NCI-H510A treated with DMSO at 0.1 percent for 48 hours (cell line): ENCODE data around the gene TGM2.

ENCODE experiments used
- DNase-seq: peaks from one replicate; lab custom pipeline; 2025; lab: John Stamatoyannopoulos, UW

TGM2 gene

DNA sequence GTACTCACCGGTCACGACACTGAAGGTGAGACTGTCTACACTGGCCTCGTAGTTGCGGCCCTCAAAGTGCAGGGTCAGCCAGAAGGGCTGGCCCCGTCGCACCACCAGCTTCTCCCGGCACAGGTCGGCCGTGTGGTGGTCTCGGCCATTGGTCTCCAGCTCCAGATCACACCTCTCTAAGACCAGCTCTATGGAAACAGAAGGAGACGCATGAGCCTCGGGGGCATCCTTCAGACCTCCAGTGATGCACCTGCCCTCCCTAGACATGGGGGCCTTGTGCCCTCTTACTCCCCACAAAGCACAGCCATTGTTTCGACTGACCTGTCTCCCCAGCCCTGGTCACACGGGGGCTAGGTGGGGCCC is 3.7 kb downstream of the TGM2 start:
- DNase-seq: no peak

DNA sequence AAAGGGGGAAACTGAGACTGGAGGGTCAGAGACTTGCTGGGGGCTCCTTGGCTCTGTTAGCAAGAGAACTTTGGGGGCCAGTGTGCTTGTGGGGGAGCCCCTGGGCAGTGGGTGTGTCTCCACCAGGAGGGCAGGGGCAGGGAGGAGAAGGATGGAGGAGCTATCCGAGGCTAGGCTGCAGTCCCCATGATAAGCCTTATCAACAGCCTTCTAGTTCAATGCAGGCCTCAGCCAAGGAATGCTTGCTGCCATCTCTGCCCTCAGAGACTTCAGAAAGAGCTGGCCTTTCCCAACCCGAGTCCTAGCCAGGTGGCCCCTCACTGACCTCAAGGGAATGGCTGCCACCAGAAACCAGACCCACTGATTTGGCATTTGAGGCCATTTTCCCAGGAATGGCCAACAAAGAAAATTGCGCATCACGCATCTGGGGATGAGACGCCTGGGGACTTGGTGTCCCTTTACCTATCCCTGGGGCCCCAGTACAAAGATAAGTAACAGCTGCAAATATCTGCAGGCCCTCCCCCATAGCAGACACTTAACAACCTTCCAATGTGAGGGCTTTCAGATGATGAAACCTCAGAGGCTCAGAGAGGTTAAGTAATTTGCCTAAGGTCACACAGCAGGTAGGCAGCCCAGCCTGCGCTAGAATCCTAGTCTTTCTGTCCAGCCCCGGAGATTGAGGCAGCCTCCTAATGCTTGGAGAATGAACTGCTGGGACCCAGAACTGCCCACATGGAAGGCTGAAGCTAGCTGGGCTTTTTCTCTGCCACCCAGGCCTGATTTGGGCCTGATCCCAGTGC is 4.9 kb downstream of the TGM2 start:
- DNase-seq: no peak

DNA sequence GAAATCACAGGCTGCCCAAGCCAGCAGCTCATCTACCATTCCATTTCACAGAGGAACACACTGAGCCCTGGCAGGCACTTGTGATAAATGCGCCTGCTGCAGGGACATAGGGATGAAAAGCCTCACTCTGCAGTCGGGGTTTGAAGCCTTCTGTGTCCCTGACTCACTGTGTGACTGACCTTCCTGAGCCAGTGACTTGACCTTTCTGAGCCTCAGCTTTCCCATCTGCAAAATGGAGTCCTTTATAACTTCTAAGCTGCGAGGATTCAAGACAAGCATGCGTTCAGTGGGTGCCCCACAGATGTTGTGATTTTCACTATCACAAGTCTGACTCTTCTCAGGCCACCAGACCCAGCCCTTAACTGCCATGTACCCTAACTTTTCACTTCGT is 5.5 kb downstream of the TGM2 start:
- no peak for DNase-seq

DNA sequence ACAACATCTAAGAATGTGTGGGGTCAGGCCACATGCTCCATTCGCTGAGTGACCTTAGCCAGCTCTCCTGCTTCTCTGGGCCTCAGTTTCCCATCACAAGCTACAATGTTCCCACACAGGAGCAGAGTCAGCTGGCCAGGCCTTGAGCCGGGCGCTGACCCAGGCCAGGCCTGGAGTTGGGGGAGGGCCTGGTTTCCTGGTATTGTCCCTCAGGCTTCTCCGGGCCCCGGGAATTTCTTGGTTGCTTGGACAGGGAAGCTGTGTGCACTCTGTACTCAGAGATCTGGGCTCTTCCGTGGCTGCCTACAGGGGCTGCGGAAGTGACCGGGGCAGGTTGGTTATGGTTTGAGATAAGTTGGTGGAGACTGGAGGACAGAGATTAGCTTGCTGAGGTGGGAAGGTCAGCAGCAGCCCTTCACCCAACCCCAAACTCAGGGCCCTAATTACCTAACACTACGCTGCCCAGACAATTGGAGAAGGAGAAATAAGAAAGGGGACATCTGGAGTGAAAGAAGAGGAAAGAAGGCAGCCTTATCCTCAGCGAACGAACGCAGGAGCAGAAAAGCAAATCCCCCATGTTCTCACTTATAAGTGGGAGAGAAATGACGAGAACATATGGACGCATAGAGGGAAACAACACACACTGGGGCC is 6.2 kb downstream of the TGM2 start:
- no peak for DNase-seq

DNA sequence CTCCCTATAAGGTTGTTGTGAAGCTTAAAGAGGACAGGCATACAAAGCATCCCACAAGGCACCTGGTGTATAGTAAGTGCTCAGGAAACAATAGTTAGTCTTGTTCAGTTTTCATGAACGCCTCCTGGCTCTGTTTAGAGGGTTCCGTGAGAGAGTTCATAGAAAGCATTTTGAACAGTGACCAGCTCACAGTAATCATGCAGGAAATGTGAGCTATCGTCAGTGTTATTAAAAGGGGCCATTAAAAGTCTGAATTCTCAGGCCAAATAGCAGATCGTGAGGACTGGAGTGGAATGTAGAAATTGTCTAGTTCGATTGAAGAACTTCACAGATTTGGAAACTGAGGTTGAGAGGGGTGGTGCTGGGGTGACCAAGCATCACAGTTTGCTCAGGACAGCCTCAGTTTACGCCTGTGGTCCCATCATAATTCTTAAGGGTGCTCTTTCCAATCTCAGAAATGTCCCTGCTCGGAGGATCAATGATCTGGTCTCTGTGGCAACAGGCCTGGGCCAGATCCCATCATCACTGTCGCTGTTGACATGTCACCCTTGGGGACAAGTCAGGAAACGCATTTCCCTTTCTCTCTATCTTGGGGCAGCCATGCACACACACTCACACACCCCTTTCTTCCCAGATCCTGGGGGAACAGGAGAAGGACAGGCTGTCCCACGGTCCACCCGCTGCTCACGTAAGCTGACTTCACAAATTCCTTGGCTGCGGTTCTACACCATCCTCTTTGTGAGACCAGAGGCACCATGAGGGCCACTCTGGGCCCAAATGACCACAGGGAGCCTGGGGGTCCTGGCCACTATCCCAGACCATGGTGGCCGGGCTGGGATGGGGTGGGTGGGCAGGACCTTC is 7.2 kb downstream of the TGM2 start:
- DNase-seq: no peak

DNA sequence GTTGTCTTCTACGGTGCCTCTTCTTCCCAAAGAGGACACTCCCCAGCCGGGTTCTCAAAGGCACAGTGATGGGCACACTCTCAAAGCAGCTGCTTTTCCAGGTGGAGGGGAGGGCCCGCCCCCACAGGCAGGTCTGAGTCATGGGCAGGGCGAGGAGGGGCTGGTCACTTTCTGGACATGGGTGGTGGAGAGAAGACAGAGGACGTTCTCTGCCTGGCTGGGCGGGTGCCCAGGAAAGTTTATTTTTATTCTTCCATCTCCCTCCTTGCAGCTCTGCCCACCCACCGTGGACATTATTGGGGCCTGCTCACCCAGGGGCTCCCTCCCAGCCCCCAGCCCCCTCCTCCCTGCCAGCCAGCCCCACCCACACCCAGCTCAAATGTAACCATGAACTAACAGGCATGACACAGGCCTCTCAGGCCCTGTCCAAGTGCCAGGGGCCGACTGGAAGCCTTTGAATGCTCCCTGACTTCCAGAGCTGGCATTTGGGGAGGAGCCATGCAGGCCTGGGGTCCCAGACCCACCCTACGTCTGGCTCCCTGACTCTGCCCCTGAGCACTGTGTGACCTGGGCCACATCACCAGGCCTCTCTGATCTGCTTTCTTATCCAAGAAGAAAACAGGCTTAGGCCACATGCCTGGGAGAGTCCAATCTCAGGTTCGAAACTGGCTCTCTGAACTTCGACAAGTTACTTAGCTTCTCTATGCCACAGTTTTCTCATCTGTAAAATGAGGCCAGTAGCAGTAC is 8.0 kb downstream of the TGM2 start:
- DNase-seq: no peak

DNA sequence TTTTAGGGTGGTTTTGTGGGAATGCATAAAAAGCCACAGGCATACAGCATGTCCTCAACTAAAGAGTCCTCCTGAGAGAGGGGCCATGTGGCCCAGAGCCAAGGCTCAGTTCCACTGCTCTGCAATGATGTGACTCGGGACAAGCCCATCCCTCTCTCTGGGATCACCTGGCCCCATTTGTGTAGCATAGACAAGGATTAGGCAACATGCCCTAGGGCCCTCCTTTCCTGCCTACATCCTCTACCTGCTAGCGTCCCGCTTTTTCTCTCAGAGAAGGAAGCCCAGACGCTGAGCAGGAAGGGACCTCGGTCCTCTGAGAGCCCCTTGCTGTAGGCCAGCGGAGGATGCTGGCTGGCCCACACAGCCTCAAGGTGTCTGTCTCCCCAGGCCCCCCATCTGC is 8.8 kb downstream of the TGM2 start:
- DNase-seq: no peak

DNA sequence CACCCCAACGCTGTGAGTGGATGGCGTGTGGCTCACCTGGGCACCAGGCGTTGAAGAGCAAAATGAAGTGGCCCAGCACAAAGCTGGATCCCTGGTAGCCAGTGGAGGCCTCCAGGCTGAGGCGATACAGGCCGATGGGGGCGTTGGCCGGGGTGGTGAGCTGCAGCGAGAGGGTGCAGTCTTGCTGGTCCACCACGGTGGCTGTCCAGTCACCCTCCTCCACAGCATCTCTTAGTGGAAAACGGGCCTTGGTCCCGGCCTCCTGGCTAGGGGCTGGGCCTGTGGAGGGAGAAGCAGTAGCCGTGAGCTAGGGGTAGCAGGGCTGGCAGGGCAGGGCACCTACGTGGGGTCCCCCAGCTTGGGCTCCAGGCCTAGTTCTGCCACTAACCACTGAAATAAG is 9.3 kb downstream of the TGM2 start:
- no peak for DNase-seq

DNA sequence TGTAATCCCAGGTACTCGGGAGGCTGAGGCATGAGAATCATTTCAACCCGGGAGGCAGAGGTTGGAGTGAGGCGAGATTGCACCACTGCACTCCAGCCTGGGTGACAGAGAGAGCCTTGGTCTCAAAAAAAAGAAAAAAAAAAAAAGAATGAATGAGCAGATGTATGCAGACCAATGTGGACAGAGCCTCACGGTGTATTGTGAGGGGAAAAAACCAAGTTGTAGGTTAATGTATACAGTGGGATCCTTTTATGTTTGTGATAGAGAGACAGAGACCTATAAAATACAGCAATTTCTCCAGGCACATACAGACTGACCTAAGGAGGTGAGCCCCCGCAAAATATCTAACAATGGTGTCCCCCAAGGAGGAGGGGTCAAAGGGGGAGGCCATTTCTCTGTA is 11.7 kb downstream of the TGM2 start:
- no peak for DNase-seq

DNA sequence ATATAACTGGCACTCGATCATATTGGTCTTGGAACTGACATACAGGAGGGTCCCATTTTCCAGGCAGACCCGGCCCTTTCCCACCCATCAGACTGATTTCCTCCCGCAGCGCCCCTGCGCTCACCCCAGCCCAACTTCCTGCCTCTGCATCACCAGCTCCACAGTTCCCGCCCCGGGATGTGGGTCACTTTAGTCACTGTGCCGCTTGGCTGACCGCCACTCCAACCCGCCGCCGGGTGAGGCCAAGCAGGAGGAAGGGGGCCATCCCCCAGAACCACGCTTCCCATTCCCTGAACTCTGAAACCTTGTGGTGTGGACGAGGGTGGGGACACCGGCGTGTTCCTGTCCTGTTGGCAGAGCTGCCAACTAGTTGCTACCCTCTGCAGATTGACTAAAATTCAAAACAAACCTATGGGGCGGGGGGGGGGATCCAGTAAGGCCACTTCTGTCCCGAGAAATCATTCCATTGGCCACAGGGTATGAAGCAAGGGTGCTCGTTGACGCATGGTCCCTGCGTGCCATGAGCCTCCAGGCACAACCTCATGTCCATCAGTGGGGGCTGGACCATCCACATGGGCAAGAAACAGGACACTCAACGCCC is 12.3 kb downstream of the TGM2 start:
- no peak for DNase-seq

DNA sequence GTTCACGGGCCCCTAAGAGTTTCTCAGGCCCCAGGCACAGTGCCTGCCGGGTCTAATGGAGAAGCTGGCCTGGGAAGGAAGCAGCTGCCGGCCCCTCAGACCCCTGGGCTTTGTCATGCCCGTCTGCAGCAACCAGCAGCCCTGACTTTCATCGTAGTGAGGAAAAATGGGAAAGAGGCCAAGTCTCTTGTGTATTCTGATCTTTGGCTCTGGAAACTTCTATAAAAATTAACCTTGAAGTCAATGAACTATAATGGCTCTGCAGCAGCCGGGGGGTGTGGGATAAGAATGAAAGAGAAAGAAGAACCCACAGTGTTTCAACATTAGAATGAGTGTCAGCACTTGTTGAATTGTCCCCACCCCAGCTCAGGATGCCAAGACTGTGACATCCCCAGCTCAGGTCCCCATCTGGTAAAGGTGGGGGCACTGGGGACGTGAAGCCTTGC is 12.9 kb downstream of the TGM2 start:
- DNase-seq: no peak

DNA sequence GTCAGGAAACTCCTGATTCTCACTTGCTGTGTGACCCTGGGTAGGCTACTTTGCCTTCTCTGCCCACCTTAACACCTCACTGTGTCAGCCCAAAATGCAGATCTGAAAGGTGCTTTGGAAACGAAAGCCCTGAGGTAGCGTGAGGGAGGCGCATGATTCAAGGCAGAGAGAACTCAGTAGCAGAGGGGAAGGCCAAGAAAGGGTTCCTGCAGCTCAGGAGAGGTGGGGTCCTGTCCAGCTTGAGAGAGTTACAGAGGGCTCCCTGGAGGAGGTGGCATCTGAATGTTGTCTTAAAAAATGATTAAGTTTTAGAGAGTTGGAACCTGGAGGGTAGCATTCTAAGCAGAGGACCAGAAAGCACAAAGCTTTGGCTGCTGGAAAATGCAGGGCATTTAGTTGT is 13.6 kb downstream of the TGM2 start:
- no peak for DNase-seq

DNA sequence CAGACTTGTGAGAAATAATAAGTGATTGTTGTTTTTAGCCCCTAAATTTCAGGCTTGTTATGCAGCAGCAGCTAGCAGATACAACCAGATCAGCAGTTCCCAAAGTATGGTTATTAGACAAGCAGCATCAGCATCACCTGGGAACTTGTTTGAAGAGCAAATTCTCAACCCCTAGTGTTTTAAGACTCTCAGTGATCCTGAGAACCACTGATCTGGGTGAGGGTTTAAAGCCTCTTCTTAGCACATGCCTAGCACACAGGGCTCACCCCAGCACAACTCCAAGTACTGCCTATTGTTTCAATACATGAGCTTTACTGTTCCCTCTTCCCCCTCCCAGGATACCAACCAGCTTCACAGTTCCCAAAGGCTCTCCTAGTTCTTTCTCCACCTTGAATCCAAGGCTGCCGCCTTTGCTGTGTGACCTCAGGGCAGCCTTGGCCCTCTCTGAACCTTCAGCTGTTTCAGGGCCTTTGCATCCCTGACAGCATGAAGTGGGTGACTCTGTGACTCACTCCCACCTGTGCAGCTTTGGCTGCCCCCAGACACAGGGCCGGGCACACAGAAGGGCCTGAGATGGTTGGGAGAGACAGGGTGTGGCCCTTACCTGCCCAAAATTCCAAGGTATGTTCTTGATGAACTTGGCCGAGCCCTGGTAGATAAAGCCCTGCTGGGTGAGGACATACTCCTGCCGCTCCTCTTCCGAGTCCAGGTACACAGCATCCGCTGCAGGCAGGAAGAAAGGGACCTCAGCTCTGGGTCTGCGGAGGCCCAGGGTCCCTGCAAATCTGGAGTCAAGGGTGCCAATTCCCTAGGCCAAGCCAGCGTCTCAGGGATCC is 14.5 kb downstream of the TGM2 start:
- DNase-seq: no peak

DNA sequence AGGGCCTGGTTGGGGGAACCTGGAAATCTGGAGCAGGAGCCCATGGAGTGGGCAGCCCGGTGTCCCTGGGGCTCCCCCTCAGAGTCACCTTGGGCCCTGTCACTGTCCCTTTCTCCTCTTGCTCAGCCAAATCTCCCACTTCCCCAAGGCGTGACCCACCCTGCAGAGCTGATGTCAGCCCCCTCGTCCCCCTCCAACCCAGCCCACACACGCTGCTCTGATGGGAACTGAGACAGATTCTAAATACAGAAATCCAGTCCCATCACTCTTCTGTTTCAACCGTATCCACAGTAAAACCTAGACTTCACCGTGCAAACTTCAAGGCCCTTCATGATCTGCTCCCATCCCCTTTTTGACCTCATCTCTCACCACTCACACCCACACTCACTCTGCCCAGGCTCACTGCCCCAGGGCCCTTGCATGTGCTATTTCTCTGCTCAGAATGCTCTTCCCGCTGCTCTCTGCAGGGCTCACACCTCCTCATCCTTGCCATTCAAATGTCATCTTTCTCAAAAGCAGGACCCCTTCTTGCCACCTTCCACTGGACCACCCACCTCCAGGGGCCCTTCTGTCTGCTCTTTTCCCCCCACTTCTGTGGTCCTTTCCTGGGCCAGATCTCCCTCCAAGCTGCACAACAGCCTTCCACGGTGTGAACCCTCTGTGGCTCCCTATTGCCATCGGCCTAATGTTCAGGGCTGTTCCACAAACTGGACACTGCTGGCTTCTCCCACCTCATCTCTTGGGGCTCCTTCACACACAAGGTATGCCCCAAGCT is 16.6 kb downstream of the TGM2 start:
- DNase-seq: no peak

DNA sequence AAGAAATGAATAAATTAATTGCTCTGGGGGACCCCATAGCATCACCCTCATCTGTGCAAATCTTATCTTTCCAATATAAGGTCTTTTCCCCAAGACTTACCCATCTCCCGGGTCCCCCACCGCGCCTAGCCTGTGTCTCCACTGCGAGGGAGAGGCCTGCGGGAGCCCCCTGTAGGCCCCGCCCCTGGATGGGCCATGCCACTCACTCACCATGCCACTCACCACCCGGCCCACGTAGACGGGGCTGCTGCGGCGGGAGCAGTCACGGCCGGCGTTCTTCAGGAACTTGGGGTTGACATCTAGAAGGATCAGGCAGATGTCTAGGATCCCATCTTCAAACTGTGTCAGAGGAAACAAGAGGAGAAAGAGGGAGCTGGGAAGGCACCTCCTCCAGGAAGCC is 17.3 kb downstream of the TGM2 start:
- no peak for DNase-seq

DNA sequence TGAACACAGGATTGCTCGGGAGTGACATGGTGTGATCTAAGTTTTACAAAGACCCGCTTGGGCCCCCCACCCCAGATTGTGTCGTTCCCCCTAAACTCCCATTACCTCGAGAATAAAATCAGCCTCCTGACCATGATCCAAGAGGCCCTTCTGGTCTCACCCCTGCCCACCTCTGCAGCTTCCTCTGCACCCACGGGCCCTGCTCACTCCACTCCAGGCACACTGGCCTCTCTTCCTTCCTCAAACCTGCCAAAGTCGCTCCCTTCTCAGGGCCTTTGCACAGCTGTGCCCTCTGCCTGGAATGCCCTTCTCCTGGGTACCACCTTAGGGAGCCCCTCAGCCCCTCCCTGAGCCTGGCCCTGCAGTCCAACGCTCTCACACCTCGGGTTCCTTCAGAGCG is 17.9 kb downstream of the TGM2 start:
- DNase-seq: no peak

DNA sequence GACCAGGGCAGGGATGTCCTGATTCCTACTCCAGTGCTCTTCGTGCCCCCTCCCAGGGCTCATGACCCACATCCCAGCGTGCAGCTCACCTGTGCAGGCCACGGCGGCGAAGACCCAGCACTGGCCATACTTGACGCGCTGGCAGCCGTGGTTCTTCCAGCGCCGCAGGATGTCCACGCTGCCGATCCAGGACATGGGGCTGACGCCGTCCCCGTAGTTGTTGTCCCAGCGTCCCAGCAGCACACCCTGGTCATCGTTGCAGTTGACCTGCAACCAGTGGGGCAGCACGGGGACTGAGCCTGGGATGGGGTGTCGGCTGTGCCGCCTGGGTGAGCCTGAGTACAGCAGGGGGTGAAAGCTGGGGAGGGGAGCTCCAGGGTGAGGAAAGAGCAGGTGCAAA is 18.4 kb downstream of the TGM2 start:
- no peak for DNase-seq

DNA sequence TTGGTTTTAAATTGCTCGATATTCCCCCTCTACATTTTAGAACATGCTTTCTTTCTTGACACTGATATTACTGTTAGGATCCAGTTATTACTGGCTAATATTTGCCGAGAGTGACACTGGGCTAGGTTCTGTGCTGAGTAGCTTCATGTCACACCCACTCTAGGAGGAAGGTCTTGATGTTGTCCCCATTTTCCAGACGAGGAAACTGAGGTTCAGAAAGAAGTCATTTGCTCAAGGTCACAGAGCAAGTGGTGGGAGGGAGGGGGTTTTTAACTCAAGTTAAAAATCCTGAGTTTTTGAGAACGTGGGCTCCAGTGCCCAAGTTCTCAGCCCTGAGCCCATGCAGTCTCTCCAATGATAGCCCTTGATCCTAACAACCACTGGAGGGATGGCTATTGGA is 18.9 kb downstream of the TGM2 start:
- DNase-seq: no peak

DNA sequence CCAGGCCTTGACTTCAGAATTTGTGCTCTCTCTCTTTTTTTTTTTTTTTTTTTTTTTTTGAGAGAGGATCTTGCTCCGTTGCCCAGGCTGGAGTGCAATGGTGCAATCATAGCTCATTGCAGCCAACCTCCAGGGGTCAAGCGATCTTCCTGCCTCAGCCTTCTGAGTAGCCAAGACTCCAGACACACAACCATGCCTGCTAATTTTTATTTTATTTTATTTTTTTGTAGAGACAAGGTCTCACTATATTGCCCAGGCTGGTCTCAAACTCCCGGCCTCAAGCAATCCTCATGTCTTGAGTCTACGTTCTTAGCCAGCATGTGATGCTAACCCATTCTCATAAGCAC is 19.4 kb downstream of the TGM2 start:
- DNase-seq: no peak
